Colonic mucosa (tissue), 4 donors: ENCODE data around the gene SH3TC1. TPM values are rescaled to one million over a fixed set of nuclear protein-coding genes. Genes with fewer than 3 reads are reported as not detected.

ENCODE experiments used
- DNase-seq: peaks from one replicate; pipeline ENCODE4 v3.0.0-alpha.2; 2020
- H3K27ac ChIP-seq: fragments of 200-600 bp; one replicate; pipeline ENCODE4 v1.8.0; 2021
- H3K27me3 ChIP-seq: fragments of 200-600 bp; one replicate; pipeline ENCODE4 v1.8.0; 2021
- H3K36me3 ChIP-seq: fragments of 200-600 bp; one replicate; pipeline ENCODE4 v1.8.0; 2021
- H3K4me1 ChIP-seq: fragments of 200-600 bp; one replicate; pipeline ENCODE4 v1.8.0; 2021; ENCODE audit warnings: mild to moderate bottlenecking
- H3K4me3 ChIP-seq: fragments of 200-600 bp; one replicate; pipeline ENCODE4 v1.8.0; 2021
- H3K9ac ChIP-seq, 2 donors: one replicate each; pipeline ENCODE4 v1.7.0; 2013; ENCODE audit warnings: control low read depth in 2 of 2, low read depth in 2 of 2, low read length in 2 of 2
- H3K9me3 ChIP-seq: fragments of 200-600 bp; one replicate; pipeline ENCODE4 v1.8.0; 2021
- CTCF ChIP-seq: fragments of 200-600 bp; IDR thresholded peaks from one replicate; pipeline ENCODE4 v1.8.0; 2022; ENCODE audit warnings: antibody characterized with exemption, mild to moderate bottlenecking
- intact Hi-C: fragments of 100-400 bp; cut with DNase I; formaldehyde crosslinking; loops from one replicate; pipeline ENCODE4 v1.14.1; 2022
- total RNA-seq, 2 donors: library from RNA; stranded (reverse); fragmentation: NEBNext Ultra II Directional in 1 of 2; extraction: Animal tissue kit (Norgen Biotek cat#: 25700) in 1 of 2; gene quantifications; one replicate each; pipeline ENCODE4 v1.2.1, GENCODE V29; 2021
- donor health status: healthy.
- donor health status: DM: no; HTN: no; CAD: no.
- donor health status: DM: no; HTN: no; CAD: no.

SH3TC1 gene
- total RNA-seq, 2 donors from 2014 or later = 10.8 to 22.5 TPM

GRCh38 chr4:8257854-8258253, 58.8 kb downstream of the SH3TC1 start:
- Histone ChIP-seq H3K36me3 (no peaks in the 10 kb centered on the region), H3K9me3 (no peaks in the 10 kb centered on the region), H3K9ac (no peak overlapping the region), H3K27me3 (no peaks in the 10 kb centered on the region), H3K4me1 (no peaks in the 10 kb centered on the region), H3K27ac (no peak overlapping the region), H3K4me3 (no peak overlapping the region)
- no peak for DNase-seq
- intact Hi-C loops = no loop called here
- TF ChIP-seq CTCF = no peak

GRCh38 chr4:8258552-8259212, 59.6 kb downstream of the SH3TC1 start:
- Histone ChIP-seq H3K9me3 (no peaks in the 10 kb centered on the region), H3K4me3 (no peak overlapping the region), H3K9ac (no peak overlapping the region), H3K36me3 (no peaks in the 10 kb centered on the region), H3K27ac (no peak overlapping the region), H3K4me1 (no peaks in the 10 kb centered on the region), H3K27me3 (no peaks in the 10 kb centered on the region)
- no peak for TF ChIP-seq CTCF
- no peak for DNase-seq
- intact Hi-C loops = no loop called here

- DNase-seq = no peak
- H3K4me3 ChIP-seq = no peak overlapping the region
- no peak overlapping the region for H3K27ac ChIP-seq
- TF ChIP-seq CTCF = no peak
- H3K9me3 ChIP-seq = no peaks in the 10 kb centered on the region
- intact Hi-C loops = loop anchor here (10.0 kb wide), 1 partner anchor 335 kb away; the partner anchor contains the start of gene CPZ
- no peaks in the 10 kb centered on the region for H3K4me1 ChIP-seq
- no peak overlapping the region for H3K9ac ChIP-seq
- no peaks in the 10 kb centered on the region for H3K36me3 ChIP-seq
- H3K27me3 ChIP-seq = no peaks in the 10 kb centered on the region
These were observed 60.8 kb downstream of the SH3TC1 start for GRCh38 chr4:8259743-8260430.

DNA sequence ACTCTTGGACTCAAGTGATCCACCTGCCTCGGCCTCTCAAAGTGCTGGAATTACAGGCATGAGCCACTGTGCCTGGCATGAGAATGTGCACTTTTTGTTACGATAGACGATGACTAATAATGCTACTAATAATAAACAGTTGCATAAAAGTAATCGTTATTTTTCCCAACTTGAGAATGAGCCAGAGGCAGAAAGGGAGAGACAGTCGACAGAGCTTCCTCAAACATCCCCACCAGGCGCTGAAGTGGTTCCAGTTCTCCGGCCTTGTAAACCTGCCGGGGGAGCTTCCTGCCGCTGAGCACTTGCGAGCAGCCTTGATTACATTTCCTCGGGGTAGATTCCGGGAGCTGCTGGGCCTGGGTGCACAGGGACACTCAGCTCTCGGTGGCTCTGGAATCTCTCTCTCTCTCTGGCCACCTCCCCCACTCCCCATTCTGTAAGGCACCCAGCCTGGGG, 61.6 kb downstream of the SH3TC1 start:
- H3K4me3 ChIP-seq = no peak overlapping the region
- TF ChIP-seq CTCF = no peak
- no peak overlapping the region for H3K9ac ChIP-seq
- intact Hi-C loops = loop anchor here (10.0 kb wide), 1 partner anchor 334 kb away; the partner anchor contains the start of gene CPZ
- H3K27me3 ChIP-seq = no peaks in the 10 kb centered on the region
- no peaks in the 10 kb centered on the region for H3K9me3 ChIP-seq
- no peaks in the 10 kb centered on the region for H3K4me1 ChIP-seq
- no peaks in the 10 kb centered on the region for H3K36me3 ChIP-seq
- no peak for DNase-seq
- no peak overlapping the region for H3K27ac ChIP-seq

DNA sequence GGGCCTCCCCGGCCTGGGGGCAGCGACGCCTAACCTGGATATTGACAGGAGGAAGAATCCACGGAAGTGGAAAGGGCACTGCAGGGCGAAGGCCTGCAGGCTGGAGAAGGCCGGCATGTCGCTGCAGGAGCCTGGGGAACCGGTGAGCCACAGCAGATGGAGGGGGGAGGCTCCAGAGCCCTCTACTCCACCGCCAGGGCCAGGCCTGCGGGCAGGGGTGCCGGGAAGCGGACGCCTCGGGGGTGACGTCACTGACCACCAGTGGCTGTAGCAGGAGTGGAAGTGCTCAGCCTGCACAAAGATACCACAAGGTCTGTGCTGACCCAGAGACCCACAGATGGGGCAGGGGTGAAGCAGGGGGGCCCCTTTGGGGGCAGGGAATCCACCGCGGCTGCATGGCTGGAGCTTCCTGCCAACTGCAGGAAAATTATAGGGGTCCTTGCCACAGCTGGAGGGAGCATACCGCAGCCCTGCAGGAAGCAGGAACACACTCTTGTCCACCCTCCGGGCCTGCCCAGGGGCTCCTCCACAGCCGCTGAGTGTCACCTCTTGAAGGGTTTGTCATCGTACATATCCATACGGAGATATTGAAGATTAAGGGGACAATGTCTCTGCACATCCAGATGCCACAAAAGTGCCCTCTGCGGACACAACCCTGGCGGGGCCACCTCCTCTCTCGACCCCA, 62.9 kb downstream of the SH3TC1 start:
- no peak for TF ChIP-seq CTCF
- intact Hi-C loops = loop anchor here (10.0 kb wide), 1 partner anchor 333 kb away; the partner anchor contains the start of gene CPZ
- Histone ChIP-seq H3K9me3 (no peaks in the 10 kb centered on the region), H3K9ac (no peak overlapping the region), H3K4me3 (no peak overlapping the region), H3K4me1 (no peaks in the 10 kb centered on the region), H3K36me3 (no peaks in the 10 kb centered on the region), H3K27ac (no peak overlapping the region), H3K27me3 (no peaks in the 10 kb centered on the region)
- DNase-seq = no peak
